ENCODE results near the gene NUP160.

NUP160 gene

GRCh38 chr11:47861728-47862127 lies 13.6 kb upstream of the NUP160 start:
- ATAC-seq: peak; percentile 12; the same call in 1 of the 3 replicates
- TF ChIP-seq ESRRG (CRISPR knock-in tag; IDR thresholded peaks at IDR 0.05): no peak
- TF ChIP-seq ZNF565 (CRISPR knock-in tag; conservative IDR thresholded peaks at IDR 0.05; ENCODE audit: low read depth): no peak
- TF ChIP-seq BACH2 (CRISPR knock-in tag; IDR thresholded peaks at IDR 0.05; ENCODE audit: borderline replicate concordance): no peak
- TF ChIP-seq TOX (CRISPR knock-in tag; IDR thresholded peaks at IDR 0.05; ENCODE audit: borderline replicate concordance): no peak
- TF ChIP-seq TCF4 (CRISPR knock-in tag; IDR thresholded peaks at IDR 0.05; ENCODE audit: borderline replicate concordance): no peak
- TF ChIP-seq SNAI2 (CRISPR knock-in tag; IDR thresholded peaks at IDR 0.05): no peak
- TF ChIP-seq ARNTL (CRISPR knock-in tag; IDR thresholded peaks at IDR 0.05; ENCODE audit: borderline replicate concordance, low read depth): no peak
- TF ChIP-seq CSRNP3 (CRISPR knock-in tag; IDR thresholded peaks at IDR 0.05): no peak
- no peak for TF ChIP-seq GLIS3 (CRISPR knock-in tag; IDR thresholded peaks at IDR 0.05)
- no peak for TF ChIP-seq ZFP30 (CRISPR knock-in tag; IDR thresholded peaks at IDR 0.05)
- TF ChIP-seq, protein P1, sequence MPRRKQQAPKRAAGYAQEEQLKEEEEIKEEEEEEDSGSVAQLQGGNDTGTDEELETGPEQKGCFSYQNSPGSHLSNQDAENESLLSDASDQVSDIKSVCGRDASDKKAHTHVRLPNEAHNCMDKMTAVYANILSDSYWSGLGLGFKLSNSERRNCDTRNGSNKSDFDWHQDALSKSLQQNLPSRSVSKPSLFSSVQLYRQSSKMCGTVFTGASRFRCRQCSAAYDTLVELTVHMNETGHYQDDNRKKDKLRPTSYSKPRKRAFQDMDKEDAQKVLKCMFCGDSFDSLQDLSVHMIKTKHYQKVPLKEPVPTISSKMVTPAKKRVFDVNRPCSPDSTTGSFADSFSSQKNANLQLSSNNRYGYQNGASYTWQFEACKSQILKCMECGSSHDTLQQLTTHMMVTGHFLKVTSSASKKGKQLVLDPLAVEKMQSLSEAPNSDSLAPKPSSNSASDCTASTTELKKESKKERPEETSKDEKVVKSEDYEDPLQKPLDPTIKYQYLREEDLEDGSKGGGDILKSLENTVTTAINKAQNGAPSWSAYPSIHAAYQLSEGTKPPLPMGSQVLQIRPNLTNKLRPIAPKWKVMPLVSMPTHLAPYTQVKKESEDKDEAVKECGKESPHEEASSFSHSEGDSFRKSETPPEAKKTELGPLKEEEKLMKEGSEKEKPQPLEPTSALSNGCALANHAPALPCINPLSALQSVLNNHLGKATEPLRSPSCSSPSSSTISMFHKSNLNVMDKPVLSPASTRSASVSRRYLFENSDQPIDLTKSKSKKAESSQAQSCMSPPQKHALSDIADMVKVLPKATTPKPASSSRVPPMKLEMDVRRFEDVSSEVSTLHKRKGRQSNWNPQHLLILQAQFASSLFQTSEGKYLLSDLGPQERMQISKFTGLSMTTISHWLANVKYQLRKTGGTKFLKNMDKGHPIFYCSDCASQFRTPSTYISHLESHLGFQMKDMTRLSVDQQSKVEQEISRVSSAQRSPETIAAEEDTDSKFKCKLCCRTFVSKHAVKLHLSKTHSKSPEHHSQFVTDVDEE (CRISPR knock-in tag; IDR thresholded peaks at IDR 0.05): no peak
- TF ChIP-seq, protein P2, sequence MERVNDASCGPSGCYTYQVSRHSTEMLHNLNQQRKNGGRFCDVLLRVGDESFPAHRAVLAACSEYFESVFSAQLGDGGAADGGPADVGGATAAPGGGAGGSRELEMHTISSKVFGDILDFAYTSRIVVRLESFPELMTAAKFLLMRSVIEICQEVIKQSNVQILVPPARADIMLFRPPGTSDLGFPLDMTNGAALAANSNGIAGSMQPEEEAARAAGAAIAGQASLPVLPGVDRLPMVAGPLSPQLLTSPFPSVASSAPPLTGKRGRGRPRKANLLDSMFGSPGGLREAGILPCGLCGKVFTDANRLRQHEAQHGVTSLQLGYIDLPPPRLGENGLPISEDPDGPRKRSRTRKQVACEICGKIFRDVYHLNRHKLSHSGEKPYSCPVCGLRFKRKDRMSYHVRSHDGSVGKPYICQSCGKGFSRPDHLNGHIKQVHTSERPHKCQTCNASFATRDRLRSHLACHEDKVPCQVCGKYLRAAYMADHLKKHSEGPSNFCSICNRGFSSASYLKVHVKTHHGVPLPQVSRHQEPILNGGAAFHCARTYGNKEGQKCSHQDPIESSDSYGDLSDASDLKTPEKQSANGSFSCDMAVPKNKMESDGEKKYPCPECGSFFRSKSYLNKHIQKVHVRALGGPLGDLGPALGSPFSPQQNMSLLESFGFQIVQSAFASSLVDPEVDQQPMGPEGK (CRISPR knock-in tag; IDR thresholded peaks at IDR 0.05; ENCODE audit: borderline replicate concordance): no peak
- TF ChIP-seq, protein P3, sequence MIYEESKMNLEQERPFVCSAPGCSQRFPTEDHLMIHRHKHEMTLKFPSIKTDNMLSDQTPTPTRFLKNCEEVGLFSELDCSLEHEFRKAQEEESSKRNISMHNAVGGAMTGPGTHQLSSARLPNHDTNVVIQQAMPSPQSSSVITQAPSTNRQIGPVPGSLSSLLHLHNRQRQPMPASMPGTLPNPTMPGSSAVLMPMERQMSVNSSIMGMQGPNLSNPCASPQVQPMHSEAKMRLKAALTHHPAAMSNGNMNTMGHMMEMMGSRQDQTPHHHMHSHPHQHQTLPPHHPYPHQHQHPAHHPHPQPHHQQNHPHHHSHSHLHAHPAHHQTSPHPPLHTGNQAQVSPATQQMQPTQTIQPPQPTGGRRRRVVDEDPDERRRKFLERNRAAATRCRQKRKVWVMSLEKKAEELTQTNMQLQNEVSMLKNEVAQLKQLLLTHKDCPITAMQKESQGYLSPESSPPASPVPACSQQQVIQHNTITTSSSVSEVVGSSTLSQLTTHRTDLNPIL (CRISPR knock-in tag; IDR thresholded peaks at IDR 0.05; ENCODE audit: low read depth): no peak
- no peak for TF ChIP-seq ZFP3 (CRISPR knock-in tag; IDR thresholded peaks at IDR 0.05)
- no peak for TF ChIP-seq CSDC2 (CRISPR knock-in tag; IDR thresholded peaks at IDR 0.05)
- no peak for TF ChIP-seq OSR1 (CRISPR knock-in tag; IDR thresholded peaks at IDR 0.05)
- TF ChIP-seq ISL1 (CRISPR knock-in tag; IDR thresholded peaks at IDR 0.05): no peak
- TF ChIP-seq PPARA (CRISPR knock-in tag; IDR thresholded peaks at IDR 0.05; ENCODE audit: borderline replicate concordance): no peak
- no peak for TF ChIP-seq RARB (CRISPR knock-in tag; IDR thresholded peaks at IDR 0.05)
- TF ChIP-seq POU6F1 (CRISPR knock-in tag; IDR thresholded peaks at IDR 0.05; ENCODE audit: borderline replicate concordance, low read depth): no peak

DNA sequence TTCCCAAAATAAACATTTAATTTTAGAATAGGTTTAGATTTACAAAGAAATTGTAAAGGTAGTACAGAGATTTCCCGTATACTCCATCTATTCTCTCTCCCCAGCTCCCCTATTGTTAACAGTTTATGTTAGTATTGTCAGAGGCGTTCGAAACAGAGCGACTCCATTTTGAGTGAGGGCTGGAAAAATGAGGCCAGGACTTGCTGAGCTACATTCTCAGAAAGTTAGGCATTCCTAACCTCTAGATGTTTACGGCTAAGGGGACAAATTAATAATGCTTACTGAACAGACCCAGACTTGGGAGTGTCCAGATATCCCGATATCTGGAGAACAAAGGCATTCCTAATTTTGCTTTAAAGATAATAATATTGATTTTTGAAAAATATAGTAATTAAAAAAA lies 12.4 kb upstream of the NUP160 start:
- TF ChIP-seq, protein P1 (CRISPR knock-in tag; IDR thresholded peaks at IDR 0.05): no peak
- TF ChIP-seq POU6F1 (CRISPR knock-in tag; IDR thresholded peaks at IDR 0.05; ENCODE audit: borderline replicate concordance, low read depth) (no peak), TCF4 (CRISPR knock-in tag; IDR thresholded peaks at IDR 0.05; ENCODE audit: borderline replicate concordance) (no peak), ZNF8 (CRISPR knock-in tag; IDR thresholded peaks at IDR 0.05) (no peak), CSRNP3 (CRISPR knock-in tag; IDR thresholded peaks at IDR 0.05) (no peak), OSR1 (CRISPR knock-in tag; IDR thresholded peaks at IDR 0.05) (no peak)
- no peak for ATAC-seq
